Measurements from ENCODE around the gene HSBP1L1.

HSBP1L1 gene

DNA sequence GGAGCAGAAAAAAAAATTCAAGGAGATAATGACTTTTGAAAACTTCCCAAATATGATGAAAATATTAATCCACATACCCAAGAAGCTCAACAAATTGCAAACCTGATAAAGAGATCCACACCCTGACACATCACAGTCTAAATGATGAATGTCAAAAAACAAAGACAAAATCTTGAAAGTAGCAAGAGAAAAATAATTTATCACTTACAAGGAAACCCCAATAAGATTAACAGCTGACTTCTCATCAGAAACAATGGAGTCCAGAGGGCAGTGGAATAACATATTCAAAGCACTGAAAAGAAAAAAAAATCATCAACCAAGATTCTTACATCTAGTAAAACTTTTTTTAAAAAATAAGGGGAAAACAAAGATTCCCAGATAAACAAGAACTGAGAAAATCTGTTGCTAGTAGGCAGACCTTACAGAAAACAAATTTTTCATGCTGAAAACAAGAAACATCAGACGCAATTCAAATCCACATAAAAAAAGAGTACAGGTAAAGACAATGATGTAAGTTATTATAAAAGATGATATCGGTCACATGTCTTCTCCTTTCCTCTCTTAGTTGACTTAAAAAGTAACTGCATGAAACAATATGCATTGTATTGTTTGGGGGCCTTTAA lies 34.3 kb upstream of the HSBP1L1 start:
- no peak for DNase-seq (ENCODE audit: low read depth)

DNA sequence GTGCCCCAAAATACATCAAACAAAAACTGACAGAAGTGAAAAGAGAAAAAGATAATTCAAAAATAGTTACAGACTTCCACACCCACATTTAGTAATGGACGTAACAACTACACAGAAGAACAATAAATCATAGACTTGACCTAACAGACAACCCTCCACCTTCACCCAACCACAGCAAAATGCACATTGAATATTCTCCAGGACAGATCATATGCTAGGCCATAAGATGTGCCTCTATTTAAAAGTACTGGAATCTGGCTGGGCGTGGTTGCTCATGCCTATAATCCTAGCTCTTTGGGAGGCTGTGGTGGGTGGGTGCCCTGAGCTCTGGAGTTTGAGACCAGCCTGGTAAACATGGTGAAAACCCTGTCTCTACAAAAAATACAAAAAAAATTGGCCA lies 33.0 kb upstream of the HSBP1L1 start:
- DNase-seq (ENCODE audit: low read depth), result no peak

DNA sequence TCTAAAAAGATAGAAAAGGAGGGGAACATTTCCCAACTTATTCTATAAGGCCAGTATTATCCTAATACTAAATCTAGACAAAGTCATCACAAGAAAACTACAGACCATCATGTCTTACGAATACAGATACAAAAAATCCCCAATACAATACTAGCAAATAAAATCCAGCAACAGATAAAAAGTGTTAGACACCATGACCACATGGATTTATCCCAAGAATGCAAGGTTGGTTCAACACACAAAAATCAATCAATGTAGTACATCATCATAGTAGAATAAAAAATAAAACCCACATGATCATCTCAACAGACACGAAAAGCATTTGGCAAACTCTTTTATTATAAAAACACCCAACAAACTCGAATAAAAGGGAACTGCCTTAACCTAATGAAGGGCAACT lies 31.5 kb upstream of the HSBP1L1 start:
- DNase-seq (ENCODE audit: low read depth), result no peak

DNA sequence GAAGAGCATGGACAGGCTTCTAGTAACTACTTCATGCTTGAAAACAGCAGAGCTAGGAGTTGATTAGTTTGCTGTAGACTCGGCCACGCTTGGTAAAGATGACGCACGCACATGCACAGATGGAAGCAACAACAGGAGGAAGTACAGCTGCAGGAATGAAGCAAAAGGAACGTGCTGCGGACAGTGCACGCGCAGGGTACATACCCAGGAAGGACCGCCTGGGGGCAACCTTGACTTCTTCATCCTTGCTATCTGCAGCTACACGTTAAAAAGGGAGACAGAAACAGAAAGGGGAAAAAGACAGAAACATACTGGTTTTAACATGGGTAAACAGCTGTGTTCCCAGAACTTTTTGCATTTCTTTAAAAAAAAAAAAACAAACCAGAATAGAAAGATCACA lies 30.7 kb upstream of the HSBP1L1 start:
- DNase-seq (ENCODE audit: low read depth), result no peak

DNA sequence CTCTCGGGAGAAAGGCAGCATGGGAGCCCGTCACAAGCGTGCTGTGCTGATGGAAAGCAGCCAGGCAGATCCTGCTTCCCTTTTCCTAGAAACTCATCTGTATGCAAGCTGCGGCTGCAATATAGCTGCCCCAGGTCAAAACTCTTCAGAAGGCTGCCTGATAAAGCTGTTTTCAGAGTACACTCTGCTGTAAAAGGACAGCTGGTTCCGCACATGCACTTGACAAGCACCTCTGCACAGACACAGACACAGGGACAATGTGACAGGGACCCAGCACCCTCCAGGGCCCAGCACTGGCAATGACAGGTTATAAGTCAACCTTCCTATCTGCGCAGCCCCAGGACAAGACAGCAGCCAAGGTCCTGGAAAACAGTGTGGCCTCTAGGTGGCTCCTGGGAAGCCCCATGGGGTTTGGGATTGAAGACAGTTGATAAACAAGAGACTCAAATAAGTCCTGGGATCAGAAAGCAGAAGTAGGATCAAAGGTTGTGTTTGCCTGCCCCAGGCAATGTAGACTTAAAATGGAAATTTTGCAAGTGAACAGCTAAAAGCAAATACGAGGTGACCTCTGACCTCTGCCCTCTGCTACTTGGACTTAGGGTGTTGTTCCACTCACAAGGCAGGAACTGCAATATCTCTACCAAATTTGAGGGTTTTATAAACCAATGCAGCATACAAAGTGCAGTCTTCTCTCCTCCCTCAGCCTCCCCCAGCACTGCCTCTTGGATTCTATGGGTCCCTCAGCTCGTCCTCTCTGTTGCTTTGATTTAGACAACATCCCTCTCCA lies 29.9 kb upstream of the HSBP1L1 start:
- no peak for DNase-seq (ENCODE audit: low read depth)

DNA sequence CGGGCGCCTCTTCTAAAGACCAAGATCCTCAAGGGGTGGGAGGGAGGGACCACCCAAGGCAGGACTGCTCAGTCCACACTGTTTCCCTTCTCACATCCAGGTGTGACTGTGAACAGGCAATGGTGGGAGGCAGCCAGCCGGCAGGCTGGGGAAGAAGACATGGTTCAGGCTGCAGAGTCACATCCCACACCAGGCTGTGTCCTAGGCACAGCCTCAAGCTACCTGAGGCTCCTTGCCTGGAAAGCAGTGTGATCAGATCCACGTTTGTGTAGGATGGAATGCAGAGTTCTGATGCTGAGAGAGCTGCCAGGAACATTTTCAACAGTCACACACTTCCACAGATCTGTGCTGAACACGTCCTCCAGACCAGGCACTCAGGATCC lies 29.4 kb upstream of the HSBP1L1 start:
- no peak for DNase-seq (ENCODE audit: low read depth)

DNA sequence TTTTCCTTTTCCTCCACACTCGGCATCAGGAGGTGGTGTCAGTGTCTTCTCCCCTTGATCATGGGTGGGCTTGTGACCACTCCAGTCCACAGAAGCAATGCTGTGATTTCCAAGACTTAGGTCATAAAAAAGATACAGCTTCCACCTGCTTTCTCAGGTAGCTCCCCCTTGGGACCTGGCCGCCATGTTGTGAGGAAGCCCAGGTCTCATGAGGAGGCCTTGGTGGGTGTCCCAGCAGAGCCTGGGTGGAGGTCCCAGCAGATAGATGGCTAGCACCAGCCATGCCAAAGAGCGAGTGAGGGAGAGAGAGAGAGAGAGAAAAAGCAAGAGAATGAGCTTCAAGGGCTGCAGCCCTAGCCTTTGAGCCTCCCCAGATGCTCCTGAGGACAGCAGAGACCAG lies 28.9 kb upstream of the HSBP1L1 start:
- DNase-seq (ENCODE audit: low read depth), result no peak

DNA sequence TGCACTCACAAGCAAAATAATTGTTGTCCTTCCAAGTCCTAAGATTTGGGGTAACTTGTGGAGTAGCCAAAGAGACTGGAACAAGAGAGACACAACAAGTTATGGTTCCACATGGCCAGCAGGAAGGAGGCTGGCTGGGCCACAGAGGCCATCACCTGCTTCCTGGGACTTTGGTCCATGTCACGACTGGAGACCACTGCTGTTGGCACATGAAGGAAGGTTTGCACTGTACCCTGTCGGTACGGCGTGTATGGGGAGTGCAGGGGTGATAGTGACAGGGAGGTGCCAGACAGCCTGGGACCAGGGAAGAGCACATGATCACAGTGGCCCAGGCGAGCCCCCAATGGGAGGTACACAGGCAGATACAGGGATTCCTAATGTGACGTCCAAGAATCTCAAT lies 28.5 kb upstream of the HSBP1L1 start:
- no peak for DNase-seq (ENCODE audit: low read depth)

DNA sequence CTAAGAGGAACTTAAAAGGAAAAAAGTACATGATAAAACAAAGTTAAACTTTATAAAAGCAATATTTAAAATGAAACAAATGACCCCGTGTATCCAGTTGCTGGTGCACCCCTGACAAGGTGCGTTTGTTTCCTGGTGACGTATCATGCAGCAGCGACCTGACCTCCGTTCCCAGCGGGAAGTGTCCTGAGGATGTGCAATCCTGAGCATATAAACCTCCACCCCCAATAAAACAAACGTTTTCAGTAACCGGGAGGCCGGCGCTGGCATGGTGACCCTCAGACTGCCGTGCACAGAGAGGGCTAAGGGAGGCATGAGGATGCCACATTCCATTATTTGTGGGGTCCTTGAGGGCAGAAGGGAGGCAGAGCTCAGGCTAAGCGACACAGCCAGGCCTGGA lies 27.8 kb upstream of the HSBP1L1 start:
- DNase-seq (ENCODE audit: low read depth), result no peak

DNA sequence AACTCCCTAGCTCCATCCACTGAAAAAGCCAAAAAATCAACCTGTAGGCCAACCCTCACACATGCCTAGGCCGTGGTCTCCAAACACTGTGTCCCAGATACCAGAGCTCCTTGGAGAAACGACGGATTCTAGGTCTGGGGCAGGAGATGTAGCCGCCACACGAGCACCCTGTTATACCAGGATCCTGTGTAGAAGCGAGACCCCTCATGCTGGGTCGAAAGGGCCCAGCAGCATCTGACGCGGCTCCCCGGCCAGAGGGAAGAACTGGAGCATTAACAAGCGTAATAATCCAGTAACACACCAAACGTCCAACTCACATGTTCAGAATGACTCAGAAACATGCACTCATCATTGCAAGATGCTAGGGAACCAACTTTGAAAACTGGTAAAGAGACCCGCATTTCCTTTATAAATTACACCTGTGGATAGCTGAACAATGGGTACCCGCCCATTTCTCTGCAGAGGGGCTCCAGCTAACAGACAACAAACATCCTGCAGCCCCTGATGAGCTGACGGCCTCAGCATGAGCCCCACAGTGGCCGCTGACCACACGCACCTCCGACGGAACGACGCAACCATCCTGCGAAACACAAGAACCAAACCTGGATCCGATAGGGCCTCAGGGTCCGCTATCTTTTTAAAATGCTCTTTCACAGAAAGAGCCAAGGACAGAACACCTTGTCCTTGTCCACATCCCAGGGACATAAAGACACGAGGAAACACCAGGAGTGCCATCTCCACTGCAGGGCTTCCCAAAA lies 27.2 kb upstream of the HSBP1L1 start:
- DNase-seq (ENCODE audit: low read depth), result no peak

DNA sequence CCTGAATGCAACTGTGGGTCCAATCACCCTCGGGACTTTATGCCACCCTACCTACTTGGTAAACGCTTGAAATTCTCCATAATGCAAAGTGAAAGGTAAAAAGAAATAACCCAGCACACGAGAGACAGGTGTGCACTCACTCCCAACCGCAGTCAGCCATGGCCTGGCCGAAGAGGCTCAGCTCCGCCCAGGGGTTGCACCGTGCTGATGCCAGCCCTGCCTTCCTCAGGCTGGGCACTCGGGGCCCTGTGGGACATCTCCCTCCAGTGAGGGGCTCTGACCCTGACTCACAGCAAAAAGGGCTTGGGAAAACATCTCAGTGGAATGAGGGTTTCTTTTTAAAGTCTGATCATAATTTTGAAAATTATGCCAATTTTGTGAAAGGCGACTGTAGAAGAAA lies 26.2 kb upstream of the HSBP1L1 start:
- DNase-seq (ENCODE audit: low read depth), result no peak

DNA sequence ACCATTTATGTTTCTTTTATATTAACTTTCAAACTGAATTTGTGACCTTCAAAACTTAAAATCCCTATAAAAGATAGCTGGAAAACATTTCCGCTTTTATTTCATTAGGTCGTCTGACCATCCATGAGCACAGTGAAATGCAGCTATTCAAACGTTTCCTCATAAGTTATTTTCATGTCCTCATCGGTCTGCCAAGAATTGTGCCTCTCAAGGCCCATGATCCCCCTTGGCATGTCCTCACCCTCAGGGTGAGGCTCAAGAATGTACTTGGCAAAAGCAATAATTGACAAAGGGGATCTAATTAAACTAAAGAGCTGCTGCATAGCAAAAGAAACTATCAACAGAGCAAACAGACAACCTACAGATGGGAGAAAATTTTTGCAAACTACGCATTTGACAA lies 25.3 kb upstream of the HSBP1L1 start:
- DNase-seq (ENCODE audit: low read depth), result no peak

DNA sequence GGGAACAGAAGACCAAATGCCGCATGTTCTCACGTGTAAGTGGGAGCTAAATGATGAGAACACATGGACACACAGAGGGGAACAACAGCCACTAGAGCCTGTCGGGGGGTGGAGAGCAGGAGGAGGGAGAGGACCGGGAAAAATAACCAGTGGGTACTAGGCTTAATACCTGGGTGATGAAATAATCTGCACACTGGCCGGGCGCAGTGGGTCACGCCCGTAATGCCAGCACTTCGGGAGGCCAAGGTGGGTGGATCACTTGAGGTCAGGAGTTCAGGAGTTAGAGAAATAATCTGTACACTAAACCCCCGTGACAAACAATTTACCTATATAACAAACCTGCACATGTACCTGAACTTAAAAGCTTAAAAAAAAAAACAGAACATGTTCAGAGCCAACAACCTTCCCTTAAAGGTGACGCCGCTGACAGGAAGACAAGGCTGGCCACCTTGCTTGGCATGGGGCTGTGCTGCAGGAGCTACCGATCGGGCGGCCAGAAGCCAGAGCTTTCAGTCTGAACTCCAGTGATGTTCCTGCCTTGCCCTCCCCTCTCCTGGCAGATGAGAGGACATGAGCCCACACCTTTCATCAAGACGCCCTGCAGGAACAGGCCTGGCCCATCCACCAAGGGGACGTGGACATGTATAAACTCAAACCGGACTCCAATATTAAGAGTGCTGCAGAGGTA lies 24.2 kb upstream of the HSBP1L1 start:
- DNase-seq (ENCODE audit: low read depth), result no peak

DNA sequence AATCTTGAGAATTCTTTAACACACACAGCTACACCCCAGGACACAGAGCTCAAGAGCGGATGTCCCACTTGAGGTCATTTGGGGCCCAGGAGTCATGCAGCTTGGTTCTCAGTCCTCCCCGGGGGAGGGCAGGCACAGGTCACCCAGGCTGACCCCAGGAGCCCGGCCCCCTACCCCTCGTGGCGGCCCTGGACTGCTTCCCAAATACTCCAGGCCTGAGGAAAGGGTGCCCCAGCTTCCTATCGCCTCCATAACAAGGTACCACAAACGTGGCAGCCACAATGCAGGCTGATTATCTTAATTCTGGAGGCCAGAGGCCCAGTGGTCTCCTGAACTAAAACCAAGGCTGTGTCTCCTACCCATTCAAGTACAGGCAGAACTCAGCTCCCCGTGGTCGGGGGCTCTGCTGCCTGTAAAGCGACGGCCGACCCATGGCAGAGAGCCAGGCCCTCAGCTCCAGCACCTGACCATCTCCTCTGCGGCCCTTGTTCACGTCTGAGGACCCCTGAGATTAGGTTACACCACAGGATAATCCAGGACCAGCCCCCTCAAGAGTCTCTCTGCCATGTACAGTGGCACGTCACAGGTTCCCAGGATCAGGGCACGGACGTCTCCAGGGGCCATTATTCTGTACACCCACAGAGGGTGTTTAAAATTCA lies 23.5 kb upstream of the HSBP1L1 start:
- DNase-seq (ENCODE audit: low read depth), result no peak

DNA sequence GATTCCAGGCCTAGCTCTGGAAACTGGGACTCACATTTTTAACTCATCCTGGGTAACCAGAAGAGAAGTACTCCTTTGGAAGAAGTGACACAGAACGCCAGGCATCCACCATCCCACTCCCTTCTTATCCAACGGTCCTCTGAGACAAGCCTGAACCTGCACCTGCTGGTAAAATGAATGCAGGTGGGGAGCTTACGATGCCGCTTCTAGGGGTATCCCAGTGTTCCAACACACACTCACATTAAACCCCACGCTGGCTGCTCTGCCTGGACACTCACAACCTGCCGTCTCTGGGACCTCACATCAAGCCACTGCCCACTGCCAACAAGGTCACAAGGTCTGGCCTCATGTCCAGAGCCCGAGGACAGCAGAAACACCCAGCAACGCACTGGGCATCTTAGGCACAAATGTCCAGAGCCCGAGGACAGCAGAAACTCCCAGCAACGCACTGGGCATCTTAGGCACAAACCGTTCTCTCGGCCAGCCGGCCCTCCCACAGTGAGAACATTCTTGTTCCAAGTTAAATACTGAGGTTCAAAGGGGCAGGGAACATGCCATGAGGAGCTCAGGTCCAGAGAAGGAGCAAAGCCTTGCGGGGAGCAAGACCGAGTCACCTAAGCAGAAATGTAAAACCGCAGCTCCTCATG lies 22.8 kb upstream of the HSBP1L1 start:
- DNase-seq (ENCODE audit: low read depth), result no peak

DNA sequence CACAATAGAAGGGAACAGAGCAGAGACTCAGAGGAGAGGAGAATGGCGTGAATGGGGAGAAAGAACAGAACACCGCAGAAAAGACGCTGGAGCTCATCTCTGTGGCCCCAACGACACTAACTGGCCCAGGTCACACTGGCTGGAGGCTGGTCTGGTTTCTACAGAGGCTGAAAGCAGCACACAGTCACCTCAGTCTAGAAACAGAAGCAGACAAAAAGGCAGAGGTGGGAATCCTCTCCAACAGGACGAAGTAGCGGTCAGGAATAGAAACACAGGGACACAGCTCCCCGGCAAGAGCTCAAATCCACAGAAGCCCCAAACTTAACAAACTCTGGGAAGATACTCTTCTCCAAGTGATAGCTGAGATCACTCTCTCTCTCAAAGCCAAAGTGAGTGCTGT lies 22.2 kb upstream of the HSBP1L1 start:
- DNase-seq (ENCODE audit: low read depth), result no peak

DNA sequence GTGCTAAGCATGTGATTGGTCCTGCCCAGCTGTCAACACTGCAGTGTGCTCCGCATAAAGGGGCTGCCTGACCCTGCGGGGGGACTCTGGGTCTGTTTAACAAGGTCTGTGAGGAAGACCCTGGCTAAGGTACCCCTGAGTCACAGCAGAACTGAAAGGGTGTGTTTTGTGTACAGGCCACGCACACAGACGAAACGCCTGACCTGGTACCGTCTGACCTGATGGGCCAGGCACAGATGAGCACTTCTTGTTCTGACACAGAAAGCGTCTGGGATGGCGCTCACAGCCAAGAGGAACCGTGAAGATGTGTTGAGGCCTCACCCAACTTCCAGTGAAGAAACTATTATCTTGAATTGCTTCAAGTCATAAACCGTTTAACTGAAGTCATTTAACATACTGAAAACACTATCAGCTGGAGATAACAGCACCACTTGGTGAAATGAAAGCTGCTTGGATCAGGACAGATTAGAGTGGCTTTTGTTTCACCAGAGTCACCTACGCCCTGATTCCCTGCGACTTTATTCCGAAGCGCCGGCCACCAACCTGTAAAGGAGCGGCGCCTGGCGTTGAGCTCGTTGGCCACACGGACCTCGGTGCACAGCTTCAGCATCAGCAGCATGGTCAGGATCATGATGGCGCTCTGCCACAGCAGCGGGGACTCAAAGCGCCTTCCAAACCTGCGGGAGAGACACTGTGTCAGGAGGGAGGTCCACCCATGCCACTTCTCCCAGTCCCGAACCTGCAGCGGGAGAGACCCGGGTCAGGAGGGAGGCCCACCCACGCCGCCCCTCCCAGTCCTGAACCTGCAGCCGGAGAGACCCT lies 21.4 kb upstream of the HSBP1L1 start:
- no peak for DNase-seq (ENCODE audit: low read depth)

DNA sequence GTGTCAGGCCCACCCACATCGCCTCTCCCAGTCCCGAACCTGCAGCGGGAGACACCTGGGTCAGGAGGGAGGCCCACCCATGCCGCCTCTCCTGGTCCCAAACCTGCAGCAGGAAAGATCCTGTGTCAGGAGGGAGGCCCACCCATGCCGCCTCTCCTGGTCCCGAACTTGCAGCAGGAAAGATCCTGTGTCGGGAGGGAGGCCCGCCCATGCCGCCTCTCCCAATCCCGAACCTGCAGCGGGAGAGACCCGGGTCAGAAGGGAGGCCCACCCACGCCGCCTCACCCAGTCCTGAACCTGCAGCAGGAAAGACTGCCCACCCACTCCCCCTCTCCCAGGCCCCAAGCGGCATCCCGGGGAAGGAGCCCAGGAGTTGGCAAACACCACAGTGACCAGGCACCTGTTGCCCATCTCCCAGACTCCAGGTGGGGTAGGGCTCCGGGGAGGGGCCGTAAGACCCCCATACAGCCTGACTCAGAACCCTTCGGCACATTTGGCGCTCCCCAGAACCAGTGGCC lies 20.8 kb upstream of the HSBP1L1 start:
- no peak for DNase-seq (ENCODE audit: low read depth)

DNA sequence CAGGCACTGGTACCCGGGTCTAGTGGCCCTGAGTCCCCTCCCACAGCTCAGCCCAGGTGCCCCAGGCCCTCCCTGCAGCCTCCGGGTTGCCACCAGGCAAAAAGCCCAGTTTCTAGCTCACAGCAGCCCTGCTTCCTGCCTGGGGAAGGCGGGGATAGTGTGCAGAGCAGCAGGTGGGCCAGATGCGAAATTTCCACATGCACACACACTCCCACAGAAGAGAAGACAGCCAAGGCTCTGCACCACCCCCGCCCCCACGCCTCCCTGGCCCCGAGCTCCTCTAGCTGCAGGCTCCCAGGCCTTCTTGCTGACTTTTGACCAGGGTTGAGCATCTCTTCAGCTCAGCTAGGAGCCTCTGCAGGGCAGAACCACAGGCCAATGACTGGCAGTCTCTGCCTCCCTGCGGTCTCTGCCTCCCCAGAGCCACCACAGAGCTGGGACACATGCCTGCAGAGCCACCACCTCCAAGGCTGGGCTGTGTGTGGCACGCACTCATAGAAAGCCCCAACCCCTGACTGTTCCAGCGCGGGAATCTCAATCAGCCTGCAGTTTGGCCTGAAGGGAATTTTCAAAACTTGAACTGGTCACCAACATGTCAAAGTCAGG lies 20.2 kb upstream of the HSBP1L1 start:
- DNase-seq (ENCODE audit: low read depth), result no peak

DNA sequence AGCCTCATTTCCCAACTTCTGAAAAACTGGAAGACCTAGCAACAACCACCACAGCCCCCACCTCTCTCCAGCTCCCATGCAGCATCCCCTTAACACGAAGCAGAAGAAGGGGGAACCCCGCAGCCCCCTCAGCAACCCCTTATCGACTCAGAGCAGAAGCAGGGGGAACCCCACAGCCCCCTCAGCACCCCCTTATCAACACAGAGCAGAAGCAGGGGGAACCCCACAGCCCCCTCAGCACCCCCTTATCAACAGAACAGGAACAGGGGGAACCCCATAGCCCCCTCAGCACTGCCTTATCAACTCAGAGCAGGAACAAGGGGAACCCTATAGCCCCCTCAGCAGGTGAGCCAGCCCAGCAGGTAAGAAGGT lies 19.7 kb upstream of the HSBP1L1 start:
- no peak for DNase-seq (ENCODE audit: low read depth)

Measured in stimulated activated CD8-positive, alpha-beta memory T cell treated with anti-CD3 and anti-CD28 coated beads, Interleukin-4, amount 100 ng/mL, for 24 hours (primary cell).